ENCODE results near the gene EIF2AK3.
A peak's percentile ranks its signal among the peaks of the same experiment; 100 is the strongest.
"Not testable (repeated sequence)": the region's sequence is repeated elsewhere in the genome, so short reads cannot be mapped to it uniquely, and the experiment has no call there.

The EIF2AK3 gene

DNA sequence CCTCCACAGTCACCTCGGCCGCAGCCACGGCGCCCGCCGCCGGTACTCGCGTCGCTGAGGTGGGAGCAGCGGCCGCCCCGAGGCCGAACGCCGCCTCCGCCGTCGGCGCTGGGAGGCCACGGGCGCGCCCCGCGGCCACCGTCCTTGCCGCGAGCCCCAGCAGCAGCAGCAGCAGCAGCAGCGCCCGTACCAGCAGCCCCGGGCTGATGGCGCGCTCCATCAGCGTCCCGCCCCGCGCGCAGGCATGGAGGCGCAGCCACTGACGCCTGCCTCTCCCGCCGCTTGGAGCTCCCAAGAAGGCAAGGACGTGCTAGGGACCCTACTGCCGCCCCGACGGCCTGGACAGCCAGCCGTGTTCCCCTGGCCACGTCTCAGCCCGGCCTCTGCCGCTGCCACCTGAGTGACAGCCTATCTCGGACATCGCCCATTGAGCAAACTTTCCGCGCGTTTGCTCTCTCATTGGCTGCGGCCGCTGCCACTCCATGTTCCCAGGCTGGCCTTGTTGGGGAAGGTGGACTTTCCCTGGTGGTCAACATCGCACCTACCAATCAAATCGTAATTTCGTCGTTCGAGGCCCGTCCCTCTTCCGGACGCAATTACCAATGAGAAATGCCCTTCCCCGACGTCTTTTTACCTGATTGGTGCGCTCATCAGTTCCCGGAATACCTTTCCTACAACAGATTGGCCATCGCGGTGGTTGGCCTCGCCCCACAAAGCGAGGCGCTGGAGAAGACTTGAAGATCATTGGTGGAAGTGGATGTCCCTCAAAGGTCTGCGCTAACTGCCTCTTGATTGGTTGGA is at the start of gene EIF2AK3:
EIF2AK3 (minus strand) TSS at position 410 of the 801 bp plus-strand sequence; CDS start at position 220, 190 bp downstream.
- DNase-seq (ENCODE audit: low read depth in 2 of 2), result peak; percentile 90 to 92

DNA sequence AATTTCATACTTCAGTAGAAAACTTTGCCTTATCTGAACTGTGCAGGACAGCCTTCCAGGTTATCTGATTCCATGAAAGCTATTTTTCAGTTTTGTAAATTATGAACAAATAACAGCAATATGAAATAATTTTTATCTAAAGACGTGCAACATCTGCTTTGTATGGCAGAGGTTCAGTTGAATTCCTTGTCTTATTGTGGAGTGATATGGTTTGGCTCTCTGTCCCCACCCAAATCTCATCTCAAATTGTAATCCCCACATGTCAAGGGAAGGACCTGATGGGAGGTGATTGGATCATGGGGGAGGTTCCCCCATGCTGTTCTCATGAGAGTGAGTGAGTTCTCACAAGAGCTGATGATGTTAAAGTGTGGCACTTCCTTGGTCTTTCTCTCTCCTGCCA is 46.1 kb upstream of the EIF2AK3 start:
- DNase-seq (ENCODE audit: low read depth in 2 of 2), result no peak

DNA sequence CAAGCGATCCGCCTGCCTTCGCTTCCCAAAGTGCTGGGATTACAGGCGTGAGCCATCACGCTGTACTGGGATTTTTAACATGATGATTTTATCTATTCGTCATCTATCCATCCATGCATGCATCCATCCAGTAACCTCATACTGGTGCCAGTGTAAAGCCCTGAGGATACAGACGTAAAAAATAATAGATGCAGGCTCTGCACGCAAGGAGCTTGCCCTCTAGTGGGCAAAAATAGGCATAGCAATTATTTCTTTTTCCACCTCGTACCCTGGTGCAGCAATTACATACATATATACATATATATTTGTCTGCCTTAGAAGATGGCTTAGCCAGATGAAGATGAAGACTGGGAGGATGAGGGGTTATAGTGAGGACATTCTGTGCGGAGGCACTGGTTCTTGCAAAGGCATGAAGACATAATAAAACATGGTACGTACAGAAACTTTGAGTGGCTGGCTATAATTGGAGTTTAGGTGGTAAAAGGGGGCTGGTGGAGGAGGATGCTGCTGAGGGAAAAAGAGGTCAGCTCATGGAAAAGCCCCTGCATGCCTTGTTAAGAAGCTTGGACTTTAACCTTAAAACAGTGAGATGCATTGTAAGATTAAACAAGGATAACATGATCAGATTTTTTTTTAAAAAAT is 44.6 kb upstream of the EIF2AK3 start:
- no peak for DNase-seq (ENCODE audit: low read depth in 2 of 2)

DNA sequence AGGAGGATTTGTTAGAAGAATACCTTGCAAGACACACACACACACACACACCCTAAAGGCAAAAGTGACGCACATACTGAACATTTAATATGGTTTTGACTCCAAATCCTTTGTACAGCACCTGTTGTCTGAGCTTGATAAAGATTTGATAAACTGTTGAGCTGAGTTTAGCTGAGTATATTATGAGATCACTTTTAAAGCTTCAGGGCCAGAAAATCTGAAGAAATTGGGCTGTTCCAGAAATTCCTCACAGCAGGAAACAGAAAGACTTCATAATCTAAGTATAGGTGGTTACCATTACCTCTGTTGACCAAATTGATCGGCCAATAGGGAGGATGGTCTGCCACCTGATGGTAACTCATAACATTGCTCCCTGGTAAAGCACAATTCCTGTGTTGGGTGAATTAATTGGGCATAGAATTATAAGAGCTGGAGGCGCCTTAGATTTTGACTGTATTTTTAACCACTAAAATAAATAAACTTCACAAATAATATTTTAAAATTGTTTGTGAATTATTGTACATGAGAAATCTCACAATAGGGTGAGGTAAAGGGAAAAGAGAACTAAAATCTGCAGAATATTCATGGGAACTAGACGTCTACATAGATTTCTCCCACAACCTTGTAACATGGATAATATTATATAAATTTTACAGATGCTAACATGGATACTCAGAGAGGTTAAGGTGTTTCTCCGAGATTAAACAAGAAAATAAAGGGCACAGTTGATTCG is 42.4 kb upstream of the EIF2AK3 start:
- DNase-seq (ENCODE audit: low read depth in 2 of 2), result no peak

DNA sequence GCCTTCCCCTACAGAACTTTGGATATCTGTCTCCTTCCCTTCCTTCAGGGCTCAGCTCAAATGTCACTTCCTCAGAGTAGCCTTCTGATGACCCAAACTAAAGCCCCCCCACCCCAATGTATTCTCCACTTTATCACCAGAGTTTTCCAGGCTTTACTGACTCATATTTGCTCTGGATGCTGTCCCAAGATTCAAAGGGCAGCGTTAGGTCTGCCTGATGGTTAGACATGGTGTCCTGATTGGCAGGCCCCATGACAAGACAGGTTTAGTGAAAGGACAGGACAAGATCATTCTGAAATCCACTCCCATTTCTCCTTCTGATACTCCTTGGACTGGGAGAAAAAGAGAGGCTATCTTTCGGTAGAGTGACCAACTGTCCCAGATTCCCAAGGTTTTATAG is 41.6 kb upstream of the EIF2AK3 start:
- no peak for DNase-seq (ENCODE audit: low read depth in 2 of 2)

DNA sequence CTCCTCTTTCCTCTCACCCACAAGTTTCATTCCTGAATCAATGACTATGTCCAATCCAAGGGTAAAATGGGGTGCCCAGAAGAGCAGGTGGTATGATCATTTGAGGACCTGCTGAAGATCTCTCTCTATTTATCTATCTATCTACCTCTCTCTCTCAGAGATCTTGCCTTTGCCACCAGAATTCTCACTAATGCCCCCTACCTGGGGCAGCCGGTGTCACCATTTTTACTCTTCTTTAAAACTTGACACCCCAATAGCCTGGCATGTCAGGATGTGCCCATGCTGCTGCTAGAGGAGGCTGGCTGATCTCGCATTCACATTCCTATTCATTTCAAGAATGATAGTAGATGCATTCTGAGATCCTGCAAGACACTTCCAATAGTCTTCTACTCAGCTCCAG is 40.0 kb upstream of the EIF2AK3 start:
- no peak for DNase-seq (ENCODE audit: low read depth in 2 of 2)

DNA sequence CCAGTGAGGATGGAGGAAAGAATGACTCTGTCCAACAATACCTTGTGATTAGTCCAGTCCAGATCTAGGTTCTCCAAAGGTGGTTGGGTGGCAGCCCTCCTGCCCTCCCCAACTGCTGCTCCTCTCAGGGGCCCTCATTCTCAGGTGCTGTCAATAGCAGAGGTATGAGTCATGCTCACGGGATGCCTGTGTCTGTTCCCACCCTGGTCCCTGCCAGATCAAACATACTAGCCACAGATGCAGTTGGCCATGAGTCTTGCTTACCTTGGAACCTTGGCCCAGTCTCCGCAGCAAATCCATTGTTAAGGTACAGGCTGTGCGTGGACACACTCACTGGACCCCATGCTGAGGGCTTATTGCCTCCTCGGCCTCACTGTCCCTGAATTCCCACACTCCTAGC is 39.3 kb upstream of the EIF2AK3 start:
- no peak for DNase-seq (ENCODE audit: low read depth in 2 of 2)

DNA sequence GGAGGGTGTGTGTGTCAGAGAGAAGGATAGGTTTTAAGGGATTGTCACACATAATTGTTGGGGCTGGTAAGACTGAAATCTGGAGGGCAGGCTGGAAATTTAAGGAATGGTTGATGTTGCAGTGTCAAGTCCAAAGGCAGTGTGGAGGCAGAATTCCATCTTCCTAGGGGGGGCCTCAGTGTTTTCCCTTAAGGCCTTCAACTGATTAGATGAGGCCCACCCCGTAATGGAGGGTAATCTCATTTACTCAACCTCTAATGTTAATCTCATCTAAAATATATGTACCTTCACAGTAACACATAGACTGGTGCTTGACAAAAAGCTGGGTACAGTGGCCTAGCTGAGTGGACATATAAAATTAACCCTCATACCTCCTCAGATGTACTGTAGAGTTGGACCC is 33.4 kb upstream of the EIF2AK3 start:
- DNase-seq (ENCODE audit: low read depth in 2 of 2), result no peak

DNA sequence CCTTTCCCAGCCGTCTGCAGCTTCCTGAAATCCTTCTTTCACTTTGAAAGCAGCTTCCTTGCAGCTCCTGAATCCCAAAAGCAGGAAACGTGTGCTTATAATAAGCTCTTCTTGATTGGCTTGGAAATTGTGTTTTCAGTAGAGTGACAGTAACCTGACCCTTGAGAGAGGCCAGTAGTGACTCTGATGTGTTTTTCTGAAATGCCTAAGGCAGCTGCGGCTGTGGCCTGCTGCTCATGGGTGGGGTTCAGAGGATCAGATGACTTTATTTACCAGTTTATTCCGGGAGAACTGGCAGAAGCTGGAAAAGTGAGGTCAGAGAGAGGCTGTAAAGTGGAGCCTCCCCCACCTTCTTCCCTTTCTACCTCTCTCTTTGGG is 32.3 kb upstream of the EIF2AK3 start:
- no peak for DNase-seq (ENCODE audit: low read depth in 2 of 2)

DNA sequence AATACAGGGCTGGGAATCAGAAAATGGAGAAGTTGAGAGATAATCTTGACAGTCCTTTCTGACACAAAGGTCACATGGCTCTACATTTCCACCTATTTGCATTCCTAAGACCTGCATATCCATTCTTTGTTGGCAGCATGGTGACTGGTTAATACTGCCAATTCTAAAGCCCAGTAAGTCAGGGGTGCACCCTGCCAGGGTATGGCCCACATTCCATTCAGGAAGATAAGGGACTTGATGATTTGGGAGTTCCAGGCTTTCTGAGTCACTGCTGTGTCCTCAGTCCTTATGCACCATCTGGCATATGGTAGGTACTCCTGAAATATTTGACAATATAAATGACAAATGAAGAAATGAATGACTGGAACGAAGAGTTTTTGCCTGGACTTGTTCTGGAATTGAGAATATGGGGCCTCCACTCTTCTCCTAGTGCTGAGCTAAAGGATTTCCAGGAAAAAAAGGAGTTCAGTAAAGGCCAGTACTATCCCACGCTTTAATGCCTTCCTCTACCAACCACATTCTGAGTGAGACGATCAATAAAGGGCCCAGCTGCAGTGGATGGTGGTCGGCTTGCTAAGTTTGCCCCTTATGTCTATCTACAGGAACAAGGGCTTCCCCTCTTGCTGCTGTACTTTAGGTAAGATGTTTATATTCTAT is 31.7 kb upstream of the EIF2AK3 start:
- no peak for DNase-seq (ENCODE audit: low read depth in 2 of 2)

DNA sequence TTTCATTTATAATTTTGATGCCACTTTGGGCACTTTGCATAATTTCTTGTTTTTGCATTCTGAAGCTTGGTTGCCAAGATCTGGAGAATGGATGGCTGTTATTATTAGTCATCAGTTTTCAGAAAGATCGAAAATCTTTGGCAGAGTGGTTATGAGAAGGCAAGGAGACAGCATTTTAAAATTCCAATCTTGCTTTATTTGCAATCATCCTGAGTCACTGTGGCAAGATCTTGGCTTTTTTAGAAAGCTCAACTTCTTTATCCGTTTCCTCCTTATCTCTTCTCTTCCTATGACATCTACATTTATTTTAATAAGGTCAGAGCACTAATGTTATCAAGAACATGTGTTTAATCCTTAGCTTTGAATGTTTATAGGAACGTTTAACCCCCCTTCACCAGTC is 31.1 kb upstream of the EIF2AK3 start:
- DNase-seq (ENCODE audit: low read depth in 2 of 2), result no peak

DNA sequence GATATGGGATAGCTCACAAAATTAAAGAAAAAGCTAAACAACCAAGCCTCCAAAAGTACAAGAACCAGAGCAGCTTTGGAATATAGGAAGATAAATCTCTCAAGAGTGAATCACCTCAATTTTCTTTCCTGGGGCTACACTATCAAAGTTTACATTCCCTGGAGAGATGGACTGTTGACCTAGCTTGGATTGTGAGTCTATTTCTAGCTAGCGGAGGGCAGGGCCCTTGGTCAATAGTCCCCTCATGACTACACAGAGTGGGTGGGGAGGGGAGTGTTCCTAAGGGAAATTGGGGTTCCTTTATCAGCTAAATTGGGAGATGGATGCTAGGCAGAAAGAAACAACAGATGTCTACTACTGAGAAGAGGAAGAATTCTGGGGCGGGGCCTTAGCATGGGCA is 29.9 kb upstream of the EIF2AK3 start:
- no peak for DNase-seq (ENCODE audit: low read depth in 2 of 2)

DNA sequence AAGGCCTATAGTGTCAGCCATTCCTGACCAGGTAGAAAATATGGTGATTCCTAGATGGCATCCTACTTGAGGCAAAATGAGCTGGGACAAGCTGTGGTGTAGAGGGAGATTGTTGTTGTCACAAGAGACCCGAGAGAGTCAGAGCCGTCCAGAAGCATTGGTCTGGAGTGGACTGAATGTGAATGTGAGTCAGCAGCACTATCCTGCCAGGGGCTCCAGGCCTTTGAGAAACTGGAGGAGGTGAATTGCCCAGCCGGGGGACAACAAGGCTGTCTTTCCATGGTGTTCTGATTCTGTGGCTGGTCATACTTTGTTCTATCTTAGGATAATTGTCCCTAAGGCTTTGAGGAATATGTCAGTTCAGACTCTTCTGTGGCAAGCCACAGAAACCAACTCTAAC is 29.4 kb upstream of the EIF2AK3 start:
- no peak for DNase-seq (ENCODE audit: low read depth in 2 of 2)

DNA sequence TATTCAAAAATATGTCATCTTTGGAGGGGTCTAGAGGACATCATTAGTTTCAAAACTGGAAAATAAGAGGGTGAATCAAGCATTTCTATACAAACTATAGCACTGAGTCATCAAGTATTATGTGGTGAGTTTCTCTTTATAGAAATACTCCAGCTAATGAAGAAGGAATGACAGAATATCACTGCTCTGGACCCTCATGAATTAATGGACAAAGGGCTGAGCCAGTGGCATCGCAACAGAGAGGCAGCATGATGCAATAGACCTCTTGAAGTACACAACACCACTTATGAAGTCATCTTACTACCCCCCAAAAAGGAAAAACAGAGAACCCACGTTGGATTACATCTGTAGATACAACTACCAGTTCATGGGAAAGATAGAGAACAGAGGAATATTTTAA is 27.4 kb upstream of the EIF2AK3 start:
- no peak for DNase-seq (ENCODE audit: low read depth in 2 of 2)

DNA sequence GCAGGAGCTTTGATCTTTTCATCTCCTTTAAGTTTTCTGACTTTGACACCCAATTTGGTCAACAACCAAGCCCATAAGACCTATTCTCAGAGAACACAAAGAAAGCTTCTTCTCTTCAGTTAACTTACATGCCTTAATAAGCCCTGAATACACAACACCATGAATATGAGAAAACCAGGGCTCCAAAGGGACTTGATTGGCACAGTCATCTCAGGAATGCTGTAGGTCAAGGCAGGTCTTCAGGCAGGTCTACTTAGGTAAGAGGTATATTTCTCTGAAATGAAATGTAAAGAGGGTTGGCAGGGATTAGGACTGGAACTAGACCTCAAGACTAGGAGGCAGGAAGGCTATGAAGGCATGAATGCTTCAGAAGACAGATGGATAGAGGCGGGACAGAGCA is 24.4 kb upstream of the EIF2AK3 start:
- no peak for DNase-seq (ENCODE audit: low read depth in 2 of 2)

DNA sequence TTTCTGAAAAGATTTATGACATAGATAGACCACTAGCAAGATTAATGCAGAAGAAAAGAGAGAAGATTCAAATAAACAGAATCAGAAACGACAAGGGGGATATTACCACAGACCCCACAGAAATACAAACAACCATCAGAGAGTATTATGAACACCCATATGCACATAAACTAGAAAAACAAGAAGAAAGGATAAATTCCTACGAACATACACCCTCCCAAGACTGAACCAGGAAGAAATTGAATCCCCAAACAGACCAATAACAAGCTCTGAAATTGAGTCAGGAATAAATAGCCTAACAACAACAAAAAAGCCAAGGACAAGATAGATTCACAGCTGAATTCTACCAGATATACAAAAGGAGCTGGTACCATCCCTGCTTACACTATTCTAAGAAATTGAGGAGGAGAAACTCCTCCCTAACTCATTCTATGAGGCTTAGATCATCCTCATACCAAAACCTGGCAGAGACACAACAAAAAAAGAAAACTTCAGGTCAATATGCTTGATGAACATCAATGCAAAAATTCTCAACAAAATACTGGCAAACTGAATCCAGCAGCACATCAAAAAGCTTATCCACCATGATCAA is 18.1 kb upstream of the EIF2AK3 start:
- DNase-seq (ENCODE audit: low read depth in 2 of 2), result not testable (repeated sequence)

DNA sequence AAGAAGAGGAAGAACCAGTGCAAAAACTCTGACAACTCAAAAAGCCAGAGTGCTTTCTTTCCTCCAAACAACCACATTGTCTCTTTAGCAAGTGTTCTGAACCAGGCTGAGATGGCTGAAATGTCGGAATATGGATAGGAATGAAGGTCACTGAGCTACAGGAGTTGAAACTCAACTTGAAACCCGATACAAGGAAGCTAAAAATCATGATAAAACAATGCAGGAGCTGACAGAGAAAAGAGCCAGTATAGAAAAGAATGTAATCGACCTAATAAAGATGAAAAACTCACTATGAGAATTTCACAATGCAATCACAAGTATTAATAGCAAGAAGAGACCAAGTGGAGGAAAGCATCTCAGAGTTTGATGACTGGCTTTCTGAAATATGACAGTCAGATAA is 15.0 kb upstream of the EIF2AK3 start:
- DNase-seq (ENCODE audit: low read depth in 2 of 2), result no peak

DNA sequence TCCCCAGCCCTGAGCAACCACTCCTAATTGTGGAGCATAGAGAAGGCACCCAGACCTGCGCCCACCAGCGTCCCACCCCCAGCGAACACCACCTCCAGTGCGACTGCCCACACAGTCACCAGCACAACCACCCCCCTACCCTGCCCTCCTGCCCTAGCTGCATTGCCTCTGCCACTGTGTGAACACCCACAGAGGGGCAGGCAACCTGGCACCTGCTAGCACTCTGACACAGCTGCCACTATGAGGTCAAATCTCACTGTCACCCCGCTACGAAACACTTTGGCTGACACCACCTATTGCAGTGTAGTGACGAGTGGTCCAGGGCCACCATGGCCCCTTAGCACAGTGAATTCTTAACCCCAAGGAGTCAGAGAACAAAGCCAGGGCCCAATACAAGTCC is 14.1 kb upstream of the EIF2AK3 start:
- DNase-seq (ENCODE audit: low read depth in 2 of 2), result no peak

DNA sequence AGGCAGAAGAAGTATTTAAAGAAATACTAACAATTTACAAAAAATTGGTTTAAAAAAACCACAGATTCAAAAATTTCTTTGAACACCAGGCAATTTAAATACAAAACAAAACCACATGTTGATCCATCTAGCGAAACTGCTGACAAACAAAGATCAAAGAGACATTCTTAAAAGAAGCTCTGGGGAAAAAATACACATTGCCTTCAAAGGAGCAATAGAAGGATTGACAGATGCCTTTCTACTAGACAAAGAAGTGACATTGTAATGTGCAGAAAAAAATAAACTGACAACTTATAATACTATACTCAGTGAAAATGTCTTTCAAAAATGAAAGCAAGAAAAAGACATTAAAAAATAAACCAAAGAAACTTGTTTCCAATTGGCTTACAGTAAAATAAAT is 12.6 kb upstream of the EIF2AK3 start:
- DNase-seq (ENCODE audit: low read depth in 2 of 2), result no peak

DNA sequence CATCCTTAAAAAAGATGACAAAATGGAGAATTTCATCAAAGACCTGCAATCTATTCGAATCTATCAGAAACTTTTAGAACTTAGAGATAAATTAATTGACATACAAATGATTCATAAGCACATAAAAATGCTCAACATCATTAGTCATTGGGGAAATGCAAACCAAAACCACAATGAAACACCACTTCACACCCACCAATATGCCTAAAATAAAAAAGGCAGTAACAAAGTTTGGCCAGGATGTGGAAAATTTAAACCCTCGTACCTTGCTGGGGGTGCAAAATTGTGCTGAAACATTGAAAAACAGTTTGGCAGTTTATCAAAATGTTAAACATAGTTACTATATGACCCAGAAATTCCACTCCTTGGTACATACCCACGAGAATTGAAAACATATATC is 11.5 kb upstream of the EIF2AK3 start:
- DNase-seq (ENCODE audit: low read depth in 2 of 2), result peak; percentile 5 to 23

DNA sequence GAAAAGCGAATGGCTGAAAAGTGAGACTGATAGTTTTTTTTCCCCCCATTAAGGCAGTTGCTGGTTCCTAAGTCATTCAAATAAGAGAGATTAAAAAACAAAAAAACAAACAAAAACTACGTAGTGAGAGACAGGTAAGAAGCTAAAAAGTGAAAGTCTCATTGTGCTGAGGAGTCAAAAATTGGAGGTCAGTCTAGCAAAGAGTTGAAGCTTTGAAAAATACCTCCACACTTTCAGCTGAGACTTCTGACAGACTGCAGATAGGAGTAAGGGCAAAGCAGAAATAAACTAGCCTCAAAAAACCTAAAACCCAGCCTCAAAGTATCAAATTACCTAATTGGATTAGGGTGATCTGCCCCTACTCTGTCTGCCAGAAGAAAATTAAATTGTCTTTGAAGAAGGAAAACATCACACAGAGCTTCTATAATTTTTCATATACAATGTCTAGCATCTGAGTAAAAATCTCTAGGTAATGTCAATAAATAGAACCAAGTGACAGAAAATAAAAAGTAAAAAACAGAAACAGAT is 10.9 kb upstream of the EIF2AK3 start:
- no peak for DNase-seq (ENCODE audit: low read depth in 2 of 2)

DNA sequence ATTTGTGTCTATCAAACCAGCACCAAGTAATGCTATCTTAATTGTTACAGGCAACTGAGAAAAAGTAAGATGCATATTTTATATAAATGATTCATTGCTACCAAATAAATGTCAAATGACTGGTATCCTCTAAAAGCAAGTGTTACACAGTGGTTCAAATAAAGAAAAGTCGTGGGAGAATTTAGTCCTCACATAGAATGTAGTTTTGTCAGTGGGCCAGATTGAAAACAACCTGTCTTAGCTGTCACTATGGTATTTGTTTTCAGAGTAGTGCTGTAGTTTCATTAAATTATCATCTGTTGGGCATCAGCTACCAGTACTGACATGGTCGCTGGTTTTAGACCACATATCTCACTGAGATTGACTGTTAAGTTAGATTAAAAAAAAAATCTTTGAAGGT is 10.2 kb upstream of the EIF2AK3 start:
- DNase-seq (ENCODE audit: low read depth in 2 of 2), result no peak
